RWPE2 (cell line): ENCODE measurements around the gene R3HDM2.
"Not testable (repeated sequence)": the region's sequence is repeated elsewhere in the genome, so short reads cannot be mapped to it uniquely, and the experiment has no call there.

Experiments used
- ATAC-seq: fragments of 200-7000 bp; cut with Tn5 transposase; 3 replicates; pipeline ENCODE4 v1.9.1; 2021; ENCODE audit warnings: low read depth
- DNase-seq: peaks from one replicate; pipeline ENCODE4 v3.0.0-alpha.2; 2020; ENCODE audit warnings: low spot score
- H3K27ac ChIP-seq: fragments of 450-650 bp; 2 replicates; pipeline ENCODE4 v1.5.1; 2017; ENCODE audit warnings: mild to moderate bottlenecking; ENCODE audit not compliant: poor library complexity, severe bottlenecking
- H3K27me3 ChIP-seq: fragments of 250-450 bp; sonication (Bioruptor Pico); 2 replicates; pipeline ENCODE4 v1.5.1; 2021; ENCODE audit warnings: mild to moderate bottlenecking, moderate library complexity; ENCODE audit not compliant: insufficient read depth, poor library complexity, severe bottlenecking
- H3K36me3 ChIP-seq: fragments of 250-450 bp; sonication (Bioruptor Pico); 2 replicates; pipeline ENCODE4 v1.5.1; 2020; ENCODE audit warnings: low read depth, mild to moderate bottlenecking, moderate library complexity
- H3K4me1 ChIP-seq: fragments of 250-450 bp; sonication (Bioruptor Pico); 2 replicates; pipeline ENCODE4 v1.5.1; 2021; ENCODE audit warnings: mild to moderate bottlenecking, moderate library complexity; ENCODE audit not compliant: insufficient read depth, poor library complexity, severe bottlenecking
- H3K4me3 ChIP-seq: fragments of 250-450 bp; sonication (Bioruptor Pico); 2 replicates; pipeline ENCODE4 v1.5.1; 2021; ENCODE audit warnings: mild to moderate bottlenecking, moderate library complexity; ENCODE audit not compliant: severe bottlenecking
- H3K9me3 ChIP-seq: fragments of 250-450 bp; sonication (Bioruptor Pico); 2 replicates; pipeline ENCODE4 v1.5.1; 2021; ENCODE audit warnings: mild to moderate bottlenecking, moderate library complexity; ENCODE audit not compliant: severe bottlenecking
- CTCF ChIP-seq: fragments of 450-650 bp; IDR thresholded peaks from one replicate; pipeline ENCODE4 v1.5.1; 2017; ENCODE audit warnings: mild to moderate bottlenecking, moderate library complexity; ENCODE audit not compliant: poor library complexity, severe bottlenecking

Gene R3HDM2

GRCh38 chr12:57441846-57442427 lies 11.1 kb upstream of the R3HDM2 start:
- TF ChIP-seq CTCF, result no peak
- H3K27ac ChIP-seq, result no peak overlapping the region

GRCh38 chr12:57441393-57441792 lies 10.6 kb upstream of the R3HDM2 start:
- ATAC-seq, result not testable (repeated sequence)

More at GRCh38 chr12:57441846-57442427, 11.1 kb upstream of the R3HDM2 start:
- H3K4me3 ChIP-seq, result no peak overlapping the region
- no peaks in the 10 kb centered on the region for H3K36me3 ChIP-seq
- no peaks in the 10 kb centered on the region for H3K9me3 ChIP-seq
- no peak for DNase-seq
- no peaks in the 10 kb centered on the region for H3K27me3 ChIP-seq
- ATAC-seq, result no peak
- no peaks in the 10 kb centered on the region for H3K4me1 ChIP-seq

GRCh38 chr12:57439762-57440266 lies 9.0 kb upstream of the R3HDM2 start:
- Histone ChIP-seq H3K27me3 (no peaks in the 10 kb centered on the region), H3K9me3 (no peaks in the 10 kb centered on the region), H3K27ac (no peak overlapping the region), H3K36me3 (no peaks in the 10 kb centered on the region), H3K4me1 (no peaks in the 10 kb centered on the region), H3K4me3 (no peak overlapping the region)
- no peak for TF ChIP-seq CTCF
- DNase-seq (no peak), ATAC-seq (no peak)

More at GRCh38 chr12:57441393-57441792, 10.6 kb upstream of the R3HDM2 start:
- not testable (repeated sequence) for H3K36me3 ChIP-seq, H3K4me1 ChIP-seq, H3K9me3 ChIP-seq, DNase-seq, H3K27me3 ChIP-seq, H3K27ac ChIP-seq, H3K4me3 ChIP-seq

- ATAC-seq, result no peak
- no peaks in the 10 kb centered on the region for H3K4me1 ChIP-seq
- no peak for DNase-seq
- H3K27me3 ChIP-seq, result no peaks in the 10 kb centered on the region
- no peak overlapping the region for H3K4me3 ChIP-seq
- no peaks in the 10 kb centered on the region for H3K9me3 ChIP-seq
- no peak for TF ChIP-seq CTCF
- H3K36me3 ChIP-seq, result no peaks in the 10 kb centered on the region
- H3K27ac ChIP-seq, result no peak overlapping the region
Observed at GRCh38 chr12:57438400-57438799, 7.6 kb upstream of the R3HDM2 start.

- Histone ChIP-seq H3K27me3 (no peaks in the 10 kb centered on the region), H3K36me3 (no peaks in the 10 kb centered on the region), H3K4me3 (no peak overlapping the region), H3K9me3 (no peaks in the 10 kb centered on the region), H3K4me1 (peaks cover 4% of the 10 kb centered on the region), H3K27ac (no peak overlapping the region)
- no peak for DNase-seq
- no peak for ATAC-seq
- TF ChIP-seq CTCF, result no peak
Observed at GRCh38 chr12:57435293-57435692, 4.5 kb upstream of the R3HDM2 start.
